ENCODE measurements around the gene AKAP9. TPM values are rescaled to one million over a fixed set of nuclear protein-coding genes. Genes with fewer than 3 reads are reported as not detected.
"Not testable (repeated sequence)": the region's sequence is repeated elsewhere in the genome, so short reads cannot be mapped to it uniquely, and the experiment has no call there.

AKAP9 gene
- total RNA-seq, 2 donors from 2014 or later = 70.0 to 93.9 TPM

DNA sequence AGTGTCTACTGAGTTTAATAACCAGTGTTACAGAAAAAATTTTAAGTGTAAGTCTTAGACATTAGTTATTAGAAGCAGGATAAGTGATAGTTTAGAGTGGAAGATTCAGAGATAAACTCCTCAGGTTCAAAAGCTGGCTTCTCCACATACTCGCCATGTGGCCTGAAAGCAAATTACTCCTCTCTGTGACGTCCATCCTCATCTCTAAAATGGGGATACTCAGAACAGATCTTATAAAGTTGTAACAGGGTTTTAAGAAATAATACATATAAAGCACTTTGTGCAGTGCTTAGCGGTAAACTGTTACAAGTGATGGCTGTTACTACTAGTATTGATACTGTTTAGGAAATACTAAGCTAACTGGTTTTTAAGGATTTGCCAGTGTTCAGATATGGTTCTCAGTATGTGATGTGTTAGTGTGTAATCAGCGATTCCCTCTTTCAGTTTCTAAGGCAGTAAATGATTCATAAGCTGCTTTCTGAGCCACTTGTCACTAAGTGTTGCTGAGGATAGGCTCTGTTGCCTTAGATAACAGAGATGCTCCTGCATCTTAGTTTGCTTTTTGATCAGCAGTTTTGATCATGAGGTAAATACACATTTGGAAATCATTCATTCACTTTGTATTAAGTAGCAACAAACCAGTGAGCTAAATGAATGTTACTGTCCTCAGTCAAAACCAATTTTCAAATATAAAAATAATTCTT lies 134.9 kb downstream of the AKAP9 start:
- no peaks in the 10 kb centered on the region for H3K27me3 ChIP-seq
- no peaks in the 10 kb centered on the region for H3K9me3 ChIP-seq
- no peak for ATAC-seq
- H3K4me3 ChIP-seq = no peak overlapping the region
- TF ChIP-seq, protein P1, sequence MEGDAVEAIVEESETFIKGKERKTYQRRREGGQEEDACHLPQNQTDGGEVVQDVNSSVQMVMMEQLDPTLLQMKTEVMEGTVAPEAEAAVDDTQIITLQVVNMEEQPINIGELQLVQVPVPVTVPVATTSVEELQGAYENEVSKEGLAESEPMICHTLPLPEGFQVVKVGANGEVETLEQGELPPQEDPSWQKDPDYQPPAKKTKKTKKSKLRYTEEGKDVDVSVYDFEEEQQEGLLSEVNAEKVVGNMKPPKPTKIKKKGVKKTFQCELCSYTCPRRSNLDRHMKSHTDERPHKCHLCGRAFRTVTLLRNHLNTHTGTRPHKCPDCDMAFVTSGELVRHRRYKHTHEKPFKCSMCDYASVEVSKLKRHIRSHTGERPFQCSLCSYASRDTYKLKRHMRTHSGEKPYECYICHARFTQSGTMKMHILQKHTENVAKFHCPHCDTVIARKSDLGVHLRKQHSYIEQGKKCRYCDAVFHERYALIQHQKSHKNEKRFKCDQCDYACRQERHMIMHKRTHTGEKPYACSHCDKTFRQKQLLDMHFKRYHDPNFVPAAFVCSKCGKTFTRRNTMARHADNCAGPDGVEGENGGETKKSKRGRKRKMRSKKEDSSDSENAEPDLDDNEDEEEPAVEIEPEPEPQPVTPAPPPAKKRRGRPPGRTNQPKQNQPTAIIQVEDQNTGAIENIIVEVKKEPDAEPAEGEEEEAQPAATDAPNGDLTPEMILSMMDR (IDR thresholded peaks at IDR 0.05) = no peak
- TF ChIP-seq POLR2A (IDR thresholded peaks at IDR 0.05) = no peak
- WGBS, 2 donors = 88 to 92% methylated on average over 4 of the region's 4 CpGs
- peaks cover 22% of the 10 kb centered on the region for H3K4me1 ChIP-seq
- intact Hi-C loops (cut with DNase I) = no loop called here
- DNase-seq = no peak
- peak overlapping the region in 2 of 4 donors; percentile 29 to 62 for H3K27ac ChIP-seq
- peaks cover 7 to 21% of the 10 kb centered on the region in 2 donors for H3K36me3 ChIP-seq (replicated peaks in 1 of 2; ENCODE audit: insufficient read depth in 1 of 2, low read depth in 2 of 2)

DNA sequence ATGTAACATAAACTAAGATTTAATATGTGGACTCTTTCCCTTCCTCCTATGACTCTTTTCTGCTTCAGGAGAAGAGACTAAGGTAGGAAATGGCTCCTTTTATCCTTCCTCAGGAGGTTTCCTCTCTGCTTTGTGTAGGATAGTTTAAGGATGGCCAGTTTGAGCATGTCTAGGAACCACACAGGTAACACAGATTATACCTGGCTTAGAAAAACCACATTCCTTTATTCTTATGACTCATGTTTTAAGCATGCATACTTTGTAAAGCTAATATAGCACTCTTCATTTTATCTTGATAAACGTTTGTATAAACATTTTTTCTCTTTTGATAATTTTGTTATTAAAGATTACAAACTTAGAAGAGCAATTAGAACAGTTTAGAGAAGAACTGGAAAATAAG lies 135.8 kb downstream of the AKAP9 start:
- TF ChIP-seq, protein P1 (IDR thresholded peaks at IDR 0.05) = no peak
- no peak for TF ChIP-seq POLR2A (IDR thresholded peaks at IDR 0.05)
- Histone ChIP-seq H3K9me3 (no peaks in the 10 kb centered on the region), H3K36me3 (replicated peaks in 1 of 2; ENCODE audit: insufficient read depth in 1 of 2, low read depth in 2 of 2) (peaks cover 7 to 21% of the 10 kb centered on the region in 2 donors), H3K27ac (peak overlapping the region in 3 of 4 donors; percentile 29 to 62 (median 46)), H3K27me3 (no peaks in the 10 kb centered on the region), H3K4me1 (peaks cover 15% of the 10 kb centered on the region), H3K4me3 (no peak overlapping the region)
- WGBS, 2 donors = 10 to 13% methylated on average over 1 of the region's 1 CpG
- intact Hi-C loops (cut with DNase I) = no loop called here
- ATAC-seq = peak; percentile 85
- no peak for DNase-seq

DNA sequence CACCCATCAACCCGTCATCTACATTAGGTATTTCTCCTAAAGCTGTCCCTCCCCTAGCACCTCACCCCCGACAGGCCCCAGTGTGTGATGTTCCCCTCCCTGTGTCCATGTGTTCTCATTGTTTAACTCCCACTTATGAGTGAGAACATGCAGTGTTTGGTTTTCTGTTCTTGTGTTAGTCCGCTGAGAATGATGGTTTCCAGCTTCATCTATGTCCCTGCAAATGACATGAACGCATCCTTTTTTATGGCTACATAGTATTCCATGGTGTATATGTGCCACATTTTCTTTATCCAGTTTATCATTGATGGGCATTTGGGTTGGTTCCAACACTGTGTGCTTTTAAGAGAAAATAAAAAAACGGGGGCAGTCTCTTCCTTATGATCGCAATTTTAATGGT lies 143.3 kb downstream of the AKAP9 start:
- H3K4me3 ChIP-seq; ATAC-seq; H3K9me3 ChIP-seq; intact Hi-C loops (cut with DNase I); DNase-seq; H3K4me1 ChIP-seq; H3K27me3 ChIP-seq; H3K27ac ChIP-seq: not testable (repeated sequence)
- H3K36me3 ChIP-seq (replicated peaks in 1 of 2; ENCODE audit: insufficient read depth in 1 of 2, low read depth in 2 of 2) = peaks cover 11 to 43% of the 10 kb centered on the region in 2 donors
- WGBS, 2 donors = 98 to 100% methylated on average over 6 of the region's 6 CpGs

DNA sequence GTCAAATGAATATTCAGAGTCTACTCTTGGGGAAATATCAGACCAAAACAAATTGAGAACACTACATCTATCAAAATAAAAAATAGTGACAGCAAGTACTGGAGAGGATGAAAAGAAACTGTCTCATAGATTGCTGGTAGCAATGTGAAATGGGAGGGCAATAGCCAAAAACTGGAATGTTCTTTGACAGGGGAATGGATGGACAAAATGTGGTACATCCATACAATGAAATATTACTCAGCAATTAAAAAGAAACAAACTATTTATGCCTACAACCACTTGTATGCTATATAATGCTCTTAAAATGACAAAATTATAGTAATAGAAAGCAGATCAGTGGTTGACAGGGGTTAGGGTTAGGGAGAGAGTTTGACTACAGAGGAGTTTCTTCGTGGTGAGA lies 147.6 kb downstream of the AKAP9 start:
- H3K36me3 ChIP-seq (replicated peaks in 1 of 2; ENCODE audit: insufficient read depth in 1 of 2, low read depth in 2 of 2) = peaks cover 9 to 40% of the 10 kb centered on the region in 2 donors
- intact Hi-C loops (cut with DNase I) = no loop called here
- 96 to 97% methylated on average over 1 of the region's 1 CpG for WGBS, 2 donors
- H3K27ac ChIP-seq = no peak overlapping the region
- no peak for ATAC-seq
- no peaks in the 10 kb centered on the region for H3K27me3 ChIP-seq
- no peak overlapping the region for H3K4me3 ChIP-seq
- no peaks in the 10 kb centered on the region for H3K9me3 ChIP-seq
- H3K4me1 ChIP-seq = no peaks in the 10 kb centered on the region
- TF ChIP-seq, protein P1 (IDR thresholded peaks at IDR 0.05) = no peak
- TF ChIP-seq POLR2A (IDR thresholded peaks at IDR 0.05) = no peak
- no peak for DNase-seq

DNA sequence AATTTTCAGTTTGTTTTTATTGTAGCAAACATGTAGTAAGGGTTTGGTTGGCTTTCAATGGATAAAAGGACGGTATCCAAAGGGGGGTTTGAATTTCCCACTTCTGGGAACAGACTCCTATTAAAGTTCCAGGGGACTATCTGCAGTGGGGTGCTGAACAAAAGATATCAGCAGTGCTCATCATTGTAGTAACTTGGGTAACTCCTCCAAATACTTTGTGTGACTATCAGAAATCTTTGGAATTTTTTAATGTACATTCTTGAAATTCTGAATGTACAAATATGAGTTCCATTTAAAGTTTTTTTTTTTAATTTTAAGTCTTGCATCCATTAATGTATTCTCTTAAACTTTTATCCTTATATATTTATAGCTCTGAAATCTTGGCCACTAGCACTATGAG lies 151.5 kb downstream of the AKAP9 start:
- no peak for ATAC-seq
- Histone ChIP-seq H3K4me1 (no peaks in the 10 kb centered on the region), H3K4me3 (no peak overlapping the region), H3K9me3 (no peaks in the 10 kb centered on the region), H3K36me3 (replicated peaks in 1 of 2; ENCODE audit: insufficient read depth in 1 of 2, low read depth in 2 of 2) (peaks cover 15 to 27% of the 10 kb centered on the region in 2 donors), H3K27me3 (no peaks in the 10 kb centered on the region), H3K27ac (no peak overlapping the region)
- DNase-seq = no peak
- 95 to 96% methylated on average over 1 of the region's 1 CpG for WGBS, 2 donors
- intact Hi-C loops (cut with DNase I) = no loop called here
- TF ChIP-seq, protein P1 (IDR thresholded peaks at IDR 0.05) = no peak
- no peak for TF ChIP-seq POLR2A (IDR thresholded peaks at IDR 0.05)

All from body of pancreas (tissue), 4 donors.